CD4-positive, alpha-beta T cell treated with Interleukin-4 for 4 hours (primary cell): ENCODE data around the gene C4orf50.

ENCODE experiments used
- DNase-seq: peaks from one replicate; pipeline ENCODE4 v3.0.0-alpha.2; 2020

Gene C4orf50

GRCh38 chr4:5991405-5991804, 26.8 kb downstream of the C4orf50 start:
- DNase-seq = no peak

- no peak for DNase-seq
Measured at GRCh38 chr4:5990446-5991160, 27.6 kb downstream of the C4orf50 start.

GRCh38 chr4:5989236-5990225, 28.7 kb downstream of the C4orf50 start:
- no peak for DNase-seq

GRCh38 chr4:5988086-5988845, 30.0 kb downstream of the C4orf50 start:
- no peak for DNase-seq

GRCh38 chr4:5984843-5985242, 33.4 kb downstream of the C4orf50 start:
- no peak for DNase-seq

- DNase-seq = no peak
Measured at GRCh38 chr4:5982156-5982973, 35.9 kb downstream of the C4orf50 start.

- no peak for DNase-seq
Measured at GRCh38 chr4:5980436-5981155, 37.6 kb downstream of the C4orf50 start.

- DNase-seq = no peak
Measured at GRCh38 chr4:5979981-5980380, 38.2 kb downstream of the C4orf50 start.

- DNase-seq = no peak
Measured at GRCh38 chr4:5976921-5977320, 41.3 kb downstream of the C4orf50 start.

- DNase-seq = no peak
Measured at GRCh38 chr4:5976431-5976830, 41.8 kb downstream of the C4orf50 start.

- DNase-seq = no peak
Measured at GRCh38 chr4:5974321-5974720, 43.9 kb downstream of the C4orf50 start.

GRCh38 chr4:5973486-5974220, 44.6 kb downstream of the C4orf50 start:
- no peak for DNase-seq

GRCh38 chr4:5973033-5973432, 45.2 kb downstream of the C4orf50 start:
- DNase-seq = no peak

- no peak for DNase-seq
Measured at GRCh38 chr4:5972571-5972970, 45.7 kb downstream of the C4orf50 start.

- no peak for DNase-seq
Measured at GRCh38 chr4:5971078-5971450, 47.2 kb downstream of the C4orf50 start.

- DNase-seq = no peak
Measured at GRCh38 chr4:5970381-5971077, 47.7 kb downstream of the C4orf50 start.

GRCh38 chr4:5969777-5970176, 48.5 kb downstream of the C4orf50 start:
- no peak for DNase-seq

GRCh38 chr4:5969336-5969735, 48.9 kb downstream of the C4orf50 start:
- no peak for DNase-seq

GRCh38 chr4:5968246-5968645, 50.0 kb downstream of the C4orf50 start:
- no peak for DNase-seq

- DNase-seq = no peak
Measured at GRCh38 chr4:5967783-5968182, 50.4 kb downstream of the C4orf50 start.
